HEK293 (cell line): ENCODE data around the gene TMEM212.

Experiments used
- CTCF ChIA-PET: fragments of 350-600 bp; formaldehyde crosslinking; extraction: SDS; loops from one replicate; lab custom pipeline; 2021; ENCODE audit warnings: antibody characterized with exemption; lab: Yijun Ruan, JAX
- POLR2A ChIA-PET: fragments of 300-600 bp; formaldehyde crosslinking; extraction: SDS; loops from one replicate; lab custom pipeline; 2020; ENCODE audit warnings: antibody characterized with exemption, inconsistent platforms; lab: Yijun Ruan, JAX
- H3K27ac ChIP-seq: fragments of 200-500 bp; sonication (Bioruptor generic); 2 replicates; pipeline ENCODE4 v1.5.1; 2014; ENCODE audit warnings: low read depth, low read length, control low read depth, inconsistent platforms; ENCODE audit errors: extremely low read depth
- H3K36me3 ChIP-seq, 2 experiments: fragments of 200-500 bp in 1 of 2; sonication (Bioruptor generic) in 1 of 2; 1 replicate in 1 of 2; 2 replicates in 1 of 2; pipeline ENCODE4 v1.5.1; 2014 to 2017; ENCODE audit warnings: inconsistent platforms in 2 of 2, low read length in 2 of 2; ENCODE audit not compliant: control insufficient read depth in 2 of 2, insufficient read depth in 1 of 2
- H3K4me1 ChIP-seq: fragments of 200-500 bp; sonication (Bioruptor generic); 2 replicates; pipeline ENCODE4 v1.5.1; 2014; ENCODE audit warnings: mild to moderate bottlenecking, low read length, inconsistent platforms; ENCODE audit not compliant: control insufficient read depth, insufficient read depth
- H3K4me3 ChIP-seq: 2 replicates; pipeline ENCODE4 v1.5.1; 2011; ENCODE audit warnings: low read depth, mild to moderate bottlenecking, control low read depth, low read length, moderate library complexity
- H3K9me3 ChIP-seq: fragments of 200-500 bp; sonication (Bioruptor generic); 2 replicates; pipeline ENCODE4 v1.5.1; 2014; ENCODE audit warnings: low read depth, low read length, inconsistent platforms; ENCODE audit not compliant: control insufficient read depth, insufficient read depth
- AEBP2 ChIP-seq: fragments of 450-650 bp; formaldehyde crosslinking; IDR thresholded peaks from 2 replicates; pipeline ENCODE4 v1.5.1; 2016; ENCODE audit warnings: missing biosample characterization, missing genetic modification characterization, borderline replicate concordance
- BCL11B ChIP-seq: fragments of 450-650 bp; formaldehyde crosslinking; IDR thresholded peaks from 2 replicates; pipeline ENCODE4 v1.5.1; 2016; ENCODE audit warnings: low read depth, missing biosample characterization, missing genetic modification characterization
- GLI4 ChIP-seq: fragments of 450-650 bp; formaldehyde crosslinking; IDR thresholded peaks from 2 replicates; pipeline ENCODE4 v1.5.1; 2016; ENCODE audit warnings: missing biosample characterization, missing genetic modification characterization
- GLIS2 ChIP-seq: fragments of 450-650 bp; formaldehyde crosslinking; IDR thresholded peaks from 2 replicates; pipeline ENCODE4 v1.5.1; 2016; ENCODE audit warnings: missing biosample characterization, missing genetic modification characterization
- MZF1 ChIP-seq: fragments of 450-650 bp; formaldehyde crosslinking; IDR thresholded peaks from 2 replicates; pipeline ENCODE4 v1.5.1; 2017; ENCODE audit warnings: missing biosample characterization, missing genetic modification characterization, borderline replicate concordance
- OSR2 ChIP-seq: fragments of 450-650 bp; formaldehyde crosslinking; IDR thresholded peaks from 2 replicates; pipeline ENCODE4 v1.5.1; 2016; ENCODE audit warnings: missing biosample characterization, missing genetic modification characterization
- REST ChIP-seq: fragments of 450-650 bp; formaldehyde crosslinking; IDR thresholded peaks from 2 replicates; pipeline ENCODE4 v1.5.1; 2016; ENCODE audit warnings: missing biosample characterization, missing genetic modification characterization
- ZBTB20 ChIP-seq: fragments of 450-650 bp; formaldehyde crosslinking; IDR thresholded peaks from 2 replicates; pipeline ENCODE4 v1.5.1; 2016; ENCODE audit warnings: missing biosample characterization, missing genetic modification characterization
- ZBTB7A ChIP-seq: fragments of 450-650 bp; formaldehyde crosslinking; IDR thresholded peaks from 2 replicates; pipeline ENCODE4 v1.5.1; 2016; ENCODE audit warnings: low read depth, missing biosample characterization, missing genetic modification characterization
- ZEB2 ChIP-seq: fragments of 450-650 bp; formaldehyde crosslinking; IDR thresholded peaks from 2 replicates; pipeline ENCODE4 v1.5.1; 2016; ENCODE audit warnings: missing biosample characterization, missing genetic modification characterization
- ZFHX2 ChIP-seq: fragments of 450-650 bp; formaldehyde crosslinking; conservative IDR thresholded peaks from 2 replicates; pipeline ENCODE4 v1.5.1; 2016; ENCODE audit warnings: missing biosample characterization, missing genetic modification characterization
- ZFP37 ChIP-seq: fragments of 450-650 bp; formaldehyde crosslinking; IDR thresholded peaks from 2 replicates; pipeline ENCODE4 v1.5.1; 2016; ENCODE audit warnings: missing biosample characterization, missing genetic modification characterization
- ZNF114 ChIP-seq: fragments of 450-650 bp; formaldehyde crosslinking; IDR thresholded peaks from 2 replicates; pipeline ENCODE4 v1.5.0; 2017; ENCODE audit warnings: missing biosample characterization, missing genetic modification characterization
- ZNF133 ChIP-seq: fragments of 450-650 bp; formaldehyde crosslinking; IDR thresholded peaks from 2 replicates; pipeline ENCODE4 v1.5.1; 2016; ENCODE audit warnings: missing biosample characterization, missing genetic modification characterization
- ZNF138 ChIP-seq: fragments of 450-650 bp; formaldehyde crosslinking; IDR thresholded peaks from 2 replicates; pipeline ENCODE4 v1.5.1; 2016; ENCODE audit warnings: missing biosample characterization, missing genetic modification characterization, borderline replicate concordance
- ZNF140 ChIP-seq: fragments of 450-650 bp; formaldehyde crosslinking; IDR thresholded peaks from 2 replicates; pipeline ENCODE4 v1.5.1; 2016; ENCODE audit warnings: missing biosample characterization, missing genetic modification characterization
- ZNF16 ChIP-seq: fragments of 450-650 bp; formaldehyde crosslinking; IDR thresholded peaks from 2 replicates; pipeline ENCODE4 v1.5.1; 2016; ENCODE audit warnings: low read depth, missing biosample characterization, missing genetic modification characterization
- ZNF18 ChIP-seq: fragments of 450-650 bp; formaldehyde crosslinking; IDR thresholded peaks from 2 replicates; pipeline ENCODE4 v1.5.1; 2016; ENCODE audit warnings: missing biosample characterization, missing genetic modification characterization
- ZNF223 ChIP-seq: fragments of 450-650 bp; formaldehyde crosslinking; IDR thresholded peaks from 2 replicates; pipeline ENCODE4 v1.5.1; 2016; ENCODE audit warnings: missing biosample characterization, missing genetic modification characterization
- ZNF24 ChIP-seq: fragments of 450-650 bp; formaldehyde crosslinking; IDR thresholded peaks from 2 replicates; pipeline ENCODE4 v1.5.1; 2016; ENCODE audit warnings: missing biosample characterization, missing genetic modification characterization
- ZNF274 ChIP-seq, 2 experiments: fragments of 200-500 bp in 1 of 2; fragments of 450-650 bp in 1 of 2; sonication (Bioruptor generic) in 1 of 2; formaldehyde crosslinking in 1 of 2; IDR thresholded peaks; 2 replicates each; pipeline versions ENCODE4 v1.5.1 to v1.6.1; 2014 to 2016; ENCODE audit warnings: borderline replicate concordance in 1 of 2, inconsistent platforms in 1 of 2, low read length in 1 of 2, missing biosample characterization in 1 of 2, missing genetic modification characterization in 1 of 2
- ZNF341 ChIP-seq: fragments of 450-650 bp; formaldehyde crosslinking; IDR thresholded peaks from 2 replicates; pipeline ENCODE4; 2016; ENCODE audit warnings: low read depth, missing biosample characterization, missing genetic modification characterization
- ZNF354C ChIP-seq: fragments of 450-650 bp; formaldehyde crosslinking; IDR thresholded peaks from 2 replicates; pipeline ENCODE4 v1.5.1; 2016; ENCODE audit warnings: missing biosample characterization, missing genetic modification characterization, low read depth, borderline replicate concordance
- ZNF416 ChIP-seq: fragments of 450-650 bp; formaldehyde crosslinking; IDR thresholded peaks from 2 replicates; pipeline ENCODE4 v1.5.1; 2016; ENCODE audit warnings: missing biosample characterization, missing genetic modification characterization
- ZNF426 ChIP-seq: fragments of 450-650 bp; formaldehyde crosslinking; IDR thresholded peaks from 2 replicates; pipeline ENCODE4 v1.5.1; 2017; ENCODE audit warnings: missing biosample characterization, missing genetic modification characterization, mild to moderate bottlenecking, inconsistent platforms, moderate library complexity
- ZNF510 ChIP-seq: fragments of 450-650 bp; formaldehyde crosslinking; IDR thresholded peaks from 2 replicates; pipeline ENCODE4 v1.5.1; 2018; ENCODE audit warnings: mild to moderate bottlenecking, missing genetic modification characterization, missing biosample characterization; ENCODE audit not compliant: insufficient replicate concordance
- ZNF561 ChIP-seq: fragments of 450-650 bp; IDR thresholded peaks from 2 replicates; pipeline ENCODE4 v1.5.1; 2018; ENCODE audit warnings: missing biosample characterization, missing genetic modification characterization, borderline replicate concordance
- ZNF610 ChIP-seq: fragments of 450-650 bp; formaldehyde crosslinking; IDR thresholded peaks from 2 replicates; pipeline ENCODE4 v1.5.1; 2016; ENCODE audit warnings: missing biosample characterization, missing genetic modification characterization, borderline replicate concordance
- ZNF660 ChIP-seq: fragments of 450-650 bp; IDR thresholded peaks from 2 replicates; pipeline ENCODE4 v1.5.1; 2018; ENCODE audit warnings: missing biosample characterization, mild to moderate bottlenecking, missing genetic modification characterization
- ZNF785 ChIP-seq: fragments of 450-650 bp; formaldehyde crosslinking; IDR thresholded peaks from 2 replicates; pipeline ENCODE4 v1.5.1; 2016; ENCODE audit warnings: missing biosample characterization, missing genetic modification characterization
- ZNF791 ChIP-seq: fragments of 450-650 bp; formaldehyde crosslinking; IDR thresholded peaks from 2 replicates; pipeline ENCODE4 v1.5.1; 2016; ENCODE audit warnings: missing biosample characterization, missing genetic modification characterization
- ZNF792 ChIP-seq: fragments of 450-650 bp; formaldehyde crosslinking; IDR thresholded peaks from 2 replicates; pipeline ENCODE4 v1.5.1; 2016; ENCODE audit warnings: missing biosample characterization, missing genetic modification characterization

The TMEM212 gene

GRCh38 chr3:171801738-171802589 is 41.2 kb upstream of the TMEM212 start:
- ChIA-PET POLR2A (no interaction called here), CTCF (interaction anchor here (0.7 to 1.3 kb wide), 3 partner anchors 29 to 188 kb away, joined by 3 to 6 read pairs (median 4); no protein-coding TSS in a partner anchor)
- H3K27ac ChIP-seq = no peak overlapping the region
- H3K4me1 ChIP-seq = peaks cover 10% of the 10 kb centered on the region
- no peak overlapping the region for H3K4me3 ChIP-seq
- no peaks in the 10 kb centered on the region for H3K36me3 ChIP-seq
- H3K9me3 ChIP-seq = no peaks in the 10 kb centered on the region
- TF ChIP-seq MZF1 (tag by site-specific recombination) (no peak; the same call in 1 of the 2 replicates), ZNF18 (peak; percentile 98), ZNF785 (tag by site-specific recombination) (no peak), ZNF341 (tag by site-specific recombination) (no peak), REST (tag by site-specific recombination) (no peak), ZNF138 (no peak), ZNF610 (tag by site-specific recombination) (no peak), ZNF510 (tag by site-specific recombination) (no peak), ZNF561 (tag by site-specific recombination) (no peak), ZNF24 (tag by site-specific recombination) (peak; percentile 66), ZFHX2 (tag by site-specific recombination) (no peak), ZBTB20 (no peak), BCL11B (peak; percentile 63; the same call in 1 of the 2 replicates), ZNF791 (no peak), ZNF660 (tag by site-specific recombination) (no peak), OSR2 (tag by site-specific recombination) (peak; percentile 88), GLI4 (no peak), ZNF16 (tag by site-specific recombination) (no peak), ZNF792 (no peak), ZNF274 (IDR thresholded peaks at IDR 0.05; ENCODE audit: low read length) (no peak), ZNF274 (tag by site-specific recombination; IDR thresholded peaks at IDR 0.05; ENCODE audit: borderline replicate concordance) (no peak), ZNF133 (tag by site-specific recombination) (no peak), ZFP37 (tag by site-specific recombination) (0 out of 2 replicates have a peak, but pooled peaks have one; percentile 38), GLIS2 (tag by site-specific recombination) (no peak), ZNF354C (tag by site-specific recombination) (no peak), AEBP2 (tag by site-specific recombination) (0 out of 2 replicates have a peak, but pooled peaks have one; percentile 45), ZNF426 (tag by site-specific recombination) (no peak), ZEB2 (peak; percentile 87), ZNF114 (tag by site-specific recombination) (no peak), ZNF140 (no peak), ZBTB7A (tag by site-specific recombination) (no peak), ZNF416 (tag by site-specific recombination) (no peak), ZNF223 (tag by site-specific recombination) (no peak)
